Loucy (cell line): ENCODE data around the gene KIAA2012.

Source experiments
- H2AFZ ChIP-seq: fragments of 200-600 bp; sonication (generic); 2 replicates; pipeline ENCODE4 v1.6.0; 2016; ENCODE audit warnings: antibody characterized with exemption, mild to moderate bottlenecking, low read length, moderate library complexity
- H3F3A ChIP-seq: fragments of 200-600 bp; 2 replicates; pipeline ENCODE4 v1.6.0; 2016; ENCODE audit warnings: antibody characterized with exemption, low read depth, mild to moderate bottlenecking
- H3K27me3 ChIP-seq: fragments of 200-600 bp; sonication (generic); 2 replicates; pipeline ENCODE4 v1.6.1; 2014; ENCODE audit warnings: low read length, mild to moderate bottlenecking; ENCODE audit not compliant: insufficient read depth, poor library complexity, severe bottlenecking
- H3K36me3 ChIP-seq: fragments of 200-600 bp; sonication (generic); 2 replicates; pipeline ENCODE4 v1.6.1; 2016; ENCODE audit warnings: low read length; ENCODE audit not compliant: insufficient read depth
- H3K4me1 ChIP-seq: fragments of 200-600 bp; sonication (generic); 2 replicates; pipeline ENCODE4 v1.5.1; 2014; ENCODE audit warnings: low read length, mild to moderate bottlenecking; ENCODE audit not compliant: insufficient read depth, poor library complexity, severe bottlenecking
- H3K4me2 ChIP-seq: fragments of 200-600 bp; sonication (generic); 2 replicates; pipeline ENCODE4 v1.6.0; 2014; ENCODE audit warnings: antibody characterized with exemption, low read length, low read depth, mild to moderate bottlenecking; ENCODE audit not compliant: poor library complexity, severe bottlenecking
- H3K4me3 ChIP-seq: fragments of 200-600 bp; sonication (generic); 2 replicates; pipeline ENCODE4 v1.5.1; 2014; ENCODE audit warnings: low read length, mild to moderate bottlenecking, mixed read lengths; ENCODE audit not compliant: poor library complexity, severe bottlenecking
- H3K79me2 ChIP-seq: fragments of 200-600 bp; sonication (generic); 2 replicates; pipeline ENCODE4 v1.6.1; 2014; ENCODE audit warnings: low read length; ENCODE audit not compliant: insufficient read depth
- H3K9ac ChIP-seq: fragments of 200-600 bp; sonication (generic); 2 replicates; pipeline ENCODE4 v1.6.0; 2014; ENCODE audit warnings: mild to moderate bottlenecking, low read depth, low read length, moderate library complexity; ENCODE audit not compliant: poor library complexity, severe bottlenecking
- H3K9me2 ChIP-seq: fragments of 200-600 bp; sonication (generic); replicated peaks from 2 replicates; pipeline ENCODE4 v1.6.1; 2016; ENCODE audit warnings: low read depth, low read length, mixed read lengths
- H3K9me3 ChIP-seq: fragments of 200-600 bp; sonication (generic); 2 replicates; pipeline ENCODE4 v1.6.1; 2014; ENCODE audit warnings: mild to moderate bottlenecking, antibody characterized with exemption, low read length, low read depth; ENCODE audit not compliant: insufficient read depth
- H4K20me1 ChIP-seq: fragments of 200-600 bp; sonication (generic); 2 replicates; pipeline ENCODE4 v1.6.0; 2014; ENCODE audit warnings: antibody characterized with exemption, low read length, mild to moderate bottlenecking; ENCODE audit not compliant: insufficient read depth, poor library complexity, severe bottlenecking
- EZH2phosphoT487 ChIP-seq: fragments of 200-600 bp; IDR thresholded peaks from 2 replicates; pipeline ENCODE4 v1.6.1; 2018; ENCODE audit warnings: antibody characterized with exemption, mild to moderate bottlenecking, moderate library complexity, borderline replicate concordance
- TF ChIP-seq, protein P1 (sequence below): fragments of 200-600 bp; sonication (generic); conservative IDR thresholded peaks from 2 replicates; pipeline ENCODE4 v1.5.1; 2014; ENCODE audit warnings: mild to moderate bottlenecking, antibody characterized with exemption, low read length

KIAA2012 gene

DNA sequence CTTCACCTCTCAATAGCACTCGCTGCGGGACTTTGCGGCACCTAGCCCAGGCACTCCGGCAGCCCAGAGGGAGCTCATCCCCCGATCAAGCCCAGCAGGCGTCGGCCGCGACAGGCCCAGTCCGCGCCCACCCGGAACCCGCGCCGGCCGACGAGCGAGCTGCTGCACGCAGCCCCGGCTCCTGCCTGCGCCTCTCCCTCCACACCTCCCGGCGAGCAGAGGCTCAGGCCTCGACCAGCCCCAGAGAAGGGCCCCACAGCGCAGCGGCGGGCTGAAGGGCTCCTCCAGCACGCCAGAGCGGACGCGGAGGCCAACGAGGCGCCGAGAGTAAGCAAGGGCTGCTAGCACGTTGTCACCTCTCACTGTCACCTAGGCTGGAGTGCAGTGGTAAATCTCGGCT is 63.5 kb downstream of the KIAA2012 start:
- Histone ChIP-seq H3K9ac (no peak overlapping the region), H3K79me2 (no peaks in the 10 kb centered on the region), H3K9me3 (no peaks in the 10 kb centered on the region), H3K4me2 (no peak overlapping the region), H4K20me1 (no peaks in the 10 kb centered on the region), H3K4me3 (no peak overlapping the region), H3F3A (no peaks in the 10 kb centered on the region), H3K36me3 (no peaks in the 10 kb centered on the region), H3K27me3 (no peaks in the 10 kb centered on the region), H3K9me2 (no peaks in the 10 kb centered on the region), H2AFZ (no peak overlapping the region), H3K4me1 (no peaks in the 10 kb centered on the region)
- TF ChIP-seq, protein P1, sequence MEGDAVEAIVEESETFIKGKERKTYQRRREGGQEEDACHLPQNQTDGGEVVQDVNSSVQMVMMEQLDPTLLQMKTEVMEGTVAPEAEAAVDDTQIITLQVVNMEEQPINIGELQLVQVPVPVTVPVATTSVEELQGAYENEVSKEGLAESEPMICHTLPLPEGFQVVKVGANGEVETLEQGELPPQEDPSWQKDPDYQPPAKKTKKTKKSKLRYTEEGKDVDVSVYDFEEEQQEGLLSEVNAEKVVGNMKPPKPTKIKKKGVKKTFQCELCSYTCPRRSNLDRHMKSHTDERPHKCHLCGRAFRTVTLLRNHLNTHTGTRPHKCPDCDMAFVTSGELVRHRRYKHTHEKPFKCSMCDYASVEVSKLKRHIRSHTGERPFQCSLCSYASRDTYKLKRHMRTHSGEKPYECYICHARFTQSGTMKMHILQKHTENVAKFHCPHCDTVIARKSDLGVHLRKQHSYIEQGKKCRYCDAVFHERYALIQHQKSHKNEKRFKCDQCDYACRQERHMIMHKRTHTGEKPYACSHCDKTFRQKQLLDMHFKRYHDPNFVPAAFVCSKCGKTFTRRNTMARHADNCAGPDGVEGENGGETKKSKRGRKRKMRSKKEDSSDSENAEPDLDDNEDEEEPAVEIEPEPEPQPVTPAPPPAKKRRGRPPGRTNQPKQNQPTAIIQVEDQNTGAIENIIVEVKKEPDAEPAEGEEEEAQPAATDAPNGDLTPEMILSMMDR: no peak
- no peak for TF ChIP-seq EZH2phosphoT487

DNA sequence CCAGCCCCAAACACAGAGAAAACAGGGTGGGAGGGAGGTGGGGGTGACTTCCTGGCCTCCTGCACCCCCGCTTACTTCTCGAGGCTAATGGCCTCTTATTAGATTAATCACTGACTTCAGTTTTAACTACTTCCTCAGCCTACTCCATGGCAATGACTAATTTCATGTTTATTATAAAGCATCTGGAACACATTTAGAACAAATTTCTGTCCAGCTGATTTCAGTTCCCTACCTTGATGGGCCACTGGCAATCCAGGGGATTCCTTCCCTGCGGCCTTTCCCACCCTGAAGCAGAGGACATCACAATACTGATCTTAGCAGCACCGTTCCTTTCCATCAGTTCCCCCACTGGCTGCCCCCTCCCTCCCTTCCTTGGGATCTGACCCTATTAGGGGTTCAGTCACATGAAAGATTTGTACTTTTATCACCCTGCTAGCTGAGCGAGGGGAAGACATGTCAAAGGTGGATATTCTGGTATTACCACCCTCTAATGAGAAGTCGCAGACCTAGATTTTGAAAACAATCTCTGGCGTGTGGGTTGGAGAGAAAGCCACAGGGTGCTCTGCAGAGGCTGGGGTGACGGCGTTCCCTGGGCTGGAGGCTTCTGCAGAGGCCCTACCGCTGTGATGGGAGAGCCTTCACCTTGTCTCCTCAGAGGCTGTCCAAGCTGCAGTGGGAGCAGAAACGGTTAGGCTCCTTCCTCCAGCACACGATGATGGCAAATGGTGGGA is 67.6 kb downstream of the KIAA2012 start:
- no peaks in the 10 kb centered on the region for H3K9me3 ChIP-seq
- H3K9ac ChIP-seq: no peak overlapping the region
- H3K79me2 ChIP-seq: no peaks in the 10 kb centered on the region
- no peak overlapping the region for H2AFZ ChIP-seq
- no peak overlapping the region for H3K4me2 ChIP-seq
- H3K4me1 ChIP-seq: no peaks in the 10 kb centered on the region
- H3K9me2 ChIP-seq: no peaks in the 10 kb centered on the region
- no peak for TF ChIP-seq EZH2phosphoT487
- TF ChIP-seq, protein P1: no peak
- no peaks in the 10 kb centered on the region for H3K36me3 ChIP-seq
- no peaks in the 10 kb centered on the region for H3F3A ChIP-seq
- H3K4me3 ChIP-seq: no peak overlapping the region
- no peaks in the 10 kb centered on the region for H3K27me3 ChIP-seq
- H4K20me1 ChIP-seq: no peaks in the 10 kb centered on the region

DNA sequence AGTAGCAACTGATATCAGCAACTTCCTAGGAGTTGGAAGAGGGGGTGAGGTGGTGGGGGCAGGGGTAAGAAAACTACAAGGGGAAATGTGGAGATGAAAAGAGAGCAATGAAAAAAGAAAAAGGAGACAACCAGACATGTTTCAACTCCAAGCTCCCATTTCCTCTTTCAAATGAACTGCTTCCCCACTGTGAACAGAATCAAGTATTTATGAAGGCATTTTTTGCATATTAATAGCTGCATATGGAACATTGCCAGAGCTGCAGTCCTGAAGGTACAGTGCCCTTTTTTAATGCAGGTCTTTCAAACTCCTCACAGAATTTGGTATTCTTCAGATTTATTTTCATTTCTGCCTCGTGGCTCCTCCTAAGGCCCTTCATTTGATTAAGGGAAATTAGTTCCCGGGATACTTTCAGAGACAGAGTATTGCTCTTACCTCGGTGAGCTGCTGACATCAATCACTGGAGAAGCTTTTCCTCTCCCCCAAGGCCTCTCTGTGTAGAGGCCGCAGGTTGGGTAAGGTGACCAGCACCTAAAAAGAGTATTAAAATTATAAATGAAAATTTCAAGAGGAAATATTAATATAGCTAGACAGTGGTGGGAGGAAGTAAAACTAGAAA is 68.4 kb downstream of the KIAA2012 start:
- no peaks in the 10 kb centered on the region for H3K4me1 ChIP-seq
- no peaks in the 10 kb centered on the region for H3K27me3 ChIP-seq
- TF ChIP-seq, protein P1: no peak
- no peak for TF ChIP-seq EZH2phosphoT487
- no peaks in the 10 kb centered on the region for H3F3A ChIP-seq
- H2AFZ ChIP-seq: no peak overlapping the region
- no peak overlapping the region for H3K4me2 ChIP-seq
- no peaks in the 10 kb centered on the region for H3K9me2 ChIP-seq
- H3K79me2 ChIP-seq: no peaks in the 10 kb centered on the region
- no peaks in the 10 kb centered on the region for H3K9me3 ChIP-seq
- no peaks in the 10 kb centered on the region for H4K20me1 ChIP-seq
- no peak overlapping the region for H3K4me3 ChIP-seq
- no peak overlapping the region for H3K9ac ChIP-seq
- H3K36me3 ChIP-seq: no peaks in the 10 kb centered on the region
